HEK293 (cell line): ENCODE results near the gene CHRM5.
"Not testable (repeated sequence)": the region's sequence is repeated elsewhere in the genome, so short reads cannot be mapped to it uniquely, and the experiment has no call there.

Experiments used
- CTCF ChIA-PET: fragments of 350-600 bp; formaldehyde crosslinking; extraction: SDS; loops from one replicate; lab custom pipeline; 2021; ENCODE audit warnings: antibody characterized with exemption; lab: Yijun Ruan, JAX
- POLR2A ChIA-PET: fragments of 300-600 bp; formaldehyde crosslinking; extraction: SDS; loops from one replicate; lab custom pipeline; 2020; ENCODE audit warnings: antibody characterized with exemption, inconsistent platforms; lab: Yijun Ruan, JAX
- H3K27ac ChIP-seq: fragments of 200-500 bp; sonication (Bioruptor generic); 2 replicates; pipeline ENCODE4 v1.5.1; 2014; ENCODE audit warnings: low read depth, low read length, control low read depth, inconsistent platforms; ENCODE audit errors: extremely low read depth
- H3K36me3 ChIP-seq, 2 experiments: fragments of 200-500 bp in 1 of 2; sonication (Bioruptor generic) in 1 of 2; 1 replicate in 1 of 2; 2 replicates in 1 of 2; pipeline ENCODE4 v1.5.1; 2014 to 2017; ENCODE audit warnings: inconsistent platforms in 2 of 2, low read length in 2 of 2; ENCODE audit not compliant: control insufficient read depth in 2 of 2, insufficient read depth in 1 of 2
- H3K4me1 ChIP-seq: fragments of 200-500 bp; sonication (Bioruptor generic); 2 replicates; pipeline ENCODE4 v1.5.1; 2014; ENCODE audit warnings: mild to moderate bottlenecking, low read length, inconsistent platforms; ENCODE audit not compliant: control insufficient read depth, insufficient read depth
- H3K4me3 ChIP-seq: 2 replicates; pipeline ENCODE4 v1.5.1; 2011; ENCODE audit warnings: low read depth, mild to moderate bottlenecking, control low read depth, low read length, moderate library complexity
- H3K9me3 ChIP-seq: fragments of 200-500 bp; sonication (Bioruptor generic); 2 replicates; pipeline ENCODE4 v1.5.1; 2014; ENCODE audit warnings: low read depth, low read length, inconsistent platforms; ENCODE audit not compliant: control insufficient read depth, insufficient read depth
- KLF1 ChIP-seq: fragments of 450-650 bp; formaldehyde crosslinking; IDR thresholded peaks from 2 replicates; pipeline ENCODE4 v1.5.1; 2016; ENCODE audit warnings: missing biosample characterization, missing genetic modification characterization
- PRDM1 ChIP-seq: fragments of 450-650 bp; formaldehyde crosslinking; IDR thresholded peaks from 2 replicates; pipeline ENCODE4; 2016; ENCODE audit warnings: missing biosample characterization, missing genetic modification characterization
- PRDM4 ChIP-seq: fragments of 450-650 bp; formaldehyde crosslinking; IDR thresholded peaks from 2 replicates; pipeline ENCODE4 v1.5.1; 2017; ENCODE audit warnings: missing biosample characterization, missing genetic modification characterization
- REPIN1 ChIP-seq: fragments of 450-650 bp; formaldehyde crosslinking; IDR thresholded peaks from 2 replicates; pipeline ENCODE4 v1.5.1; 2017; ENCODE audit warnings: missing biosample characterization, missing genetic modification characterization, low read depth
- YY1 ChIP-seq: fragments of 450-650 bp; formaldehyde crosslinking; IDR thresholded peaks from 2 replicates; pipeline ENCODE4 v1.5.1; 2018; ENCODE audit warnings: missing biosample characterization, missing genetic modification characterization
- ZBTB20 ChIP-seq: fragments of 450-650 bp; formaldehyde crosslinking; IDR thresholded peaks from 2 replicates; pipeline ENCODE4 v1.5.1; 2016; ENCODE audit warnings: missing biosample characterization, missing genetic modification characterization
- ZFHX2 ChIP-seq: fragments of 450-650 bp; formaldehyde crosslinking; conservative IDR thresholded peaks from 2 replicates; pipeline ENCODE4 v1.5.1; 2016; ENCODE audit warnings: missing biosample characterization, missing genetic modification characterization
- ZFP3 ChIP-seq: fragments of 450-650 bp; formaldehyde crosslinking; IDR thresholded peaks from 2 replicates; pipeline ENCODE4 v1.5.1; 2016; ENCODE audit warnings: low read depth, missing biosample characterization, missing genetic modification characterization
- ZIC2 ChIP-seq: fragments of 450-650 bp; formaldehyde crosslinking; IDR thresholded peaks from 2 replicates; pipeline ENCODE4 v1.5.1; 2016; ENCODE audit warnings: missing biosample characterization, missing genetic modification characterization
- ZNF184 ChIP-seq: fragments of 450-650 bp; IDR thresholded peaks from 2 replicates; pipeline ENCODE4 v1.5.1; 2018; ENCODE audit warnings: missing biosample characterization, mild to moderate bottlenecking, missing genetic modification characterization
- ZNF239 ChIP-seq: fragments of 450-650 bp; formaldehyde crosslinking; IDR thresholded peaks from 2 replicates; pipeline ENCODE4 v1.5.1; 2016; ENCODE audit warnings: missing biosample characterization, missing genetic modification characterization
- ZNF354C ChIP-seq: fragments of 450-650 bp; formaldehyde crosslinking; IDR thresholded peaks from 2 replicates; pipeline ENCODE4 v1.5.1; 2016; ENCODE audit warnings: missing biosample characterization, missing genetic modification characterization, low read depth, borderline replicate concordance
- ZNF664 ChIP-seq: fragments of 450-650 bp; formaldehyde crosslinking; IDR thresholded peaks from 2 replicates; pipeline ENCODE4 v1.5.1; 2016; ENCODE audit warnings: missing biosample characterization, missing genetic modification characterization
- ZNF768 ChIP-seq: fragments of 450-650 bp; formaldehyde crosslinking; IDR thresholded peaks from 2 replicates; pipeline ENCODE4 v1.5.1; 2018; ENCODE audit warnings: missing biosample characterization, mild to moderate bottlenecking, missing genetic modification characterization
- ZNF785 ChIP-seq: fragments of 450-650 bp; formaldehyde crosslinking; IDR thresholded peaks from 2 replicates; pipeline ENCODE4 v1.5.1; 2016; ENCODE audit warnings: missing biosample characterization, missing genetic modification characterization
- TF ChIP-seq, protein P1 (sequence below): fragments of 450-650 bp; formaldehyde crosslinking; IDR thresholded peaks from 2 replicates; pipeline ENCODE4 v1.5.1; 2016; ENCODE audit warnings: missing biosample characterization, missing genetic modification characterization
- TF ChIP-seq, protein P2 (sequence below): fragments of 450-650 bp; IDR thresholded peaks from 2 replicates; pipeline ENCODE4 v1.5.1; 2018; ENCODE audit warnings: missing biosample characterization, mild to moderate bottlenecking, missing genetic modification characterization

CHRM5 gene

GRCh38 chr15:34018021-34018645 is 49.8 kb downstream of the CHRM5 start (continued):
- TF ChIP-seq YY1 (tag by site-specific recombination) (no peak), ZFHX2 (tag by site-specific recombination) (no peak), ZIC2 (no peak), REPIN1 (tag by site-specific recombination) (no peak), ZNF239 (tag by site-specific recombination) (no peak), ZBTB20 (tag by site-specific recombination) (no peak)

DNA sequence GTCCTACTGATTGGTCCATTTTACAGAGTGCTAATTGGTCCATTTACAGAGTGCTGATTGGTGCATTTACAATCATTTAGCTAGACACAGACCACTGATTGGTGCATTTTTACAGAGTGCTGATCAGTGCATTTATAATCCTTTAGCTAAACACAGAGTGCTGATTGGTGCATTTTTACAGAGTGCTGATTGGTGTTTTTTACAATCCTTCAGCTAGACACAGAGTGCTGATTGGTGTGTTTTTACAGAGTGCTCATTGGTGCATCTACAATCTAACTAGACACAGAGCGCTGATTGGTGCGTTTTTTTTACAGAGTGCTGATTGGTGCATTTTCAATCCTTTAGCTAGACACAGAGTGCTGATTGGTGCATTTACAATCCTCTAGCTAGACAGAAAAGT is 50.4 kb downstream of the CHRM5 start:
- CTCF ChIA-PET, H3K9me3 ChIP-seq, H3K36me3 ChIP-seq, H3K4me1 ChIP-seq, H3K27ac ChIP-seq, H3K4me3 ChIP-seq, POLR2A ChIA-PET: not testable (repeated sequence)

GRCh38 chr15:34019369-34019990 is 51.2 kb downstream of the CHRM5 start:
- TF ChIP-seq, protein P1, sequence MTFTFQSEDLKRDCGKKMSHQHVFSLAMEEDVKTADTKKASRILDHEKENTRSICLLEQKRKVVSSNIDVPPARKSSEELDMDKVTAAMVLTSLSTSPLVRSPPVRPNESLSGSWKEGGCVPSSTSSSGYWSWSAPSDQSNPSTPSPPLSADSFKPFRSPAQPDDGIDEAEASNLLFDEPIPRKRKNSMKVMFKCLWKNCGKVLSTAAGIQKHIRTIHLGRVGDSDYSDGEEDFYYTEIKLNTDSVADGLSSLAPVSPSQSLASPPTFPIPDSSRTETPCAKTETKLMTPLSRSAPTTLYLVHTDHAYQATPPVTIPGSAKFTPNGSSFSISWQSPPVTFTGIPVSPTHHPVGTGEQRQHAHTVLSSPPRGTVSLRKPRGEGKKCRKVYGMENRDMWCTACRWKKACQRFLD (tag by site-specific recombination) = no peak
- TF ChIP-seq PRDM1 (tag by site-specific recombination) (no peak), PRDM4 (tag by site-specific recombination) (no peak), ZNF184 (no peak), ZNF785 (no peak), ZNF664 (tag by site-specific recombination) (no peak), ZNF354C (tag by site-specific recombination) (no peak), ZNF768 (tag by site-specific recombination) (no peak), KLF1 (no peak), ZFP3 (tag by site-specific recombination) (no peak)
- TF ChIP-seq, protein P2, sequence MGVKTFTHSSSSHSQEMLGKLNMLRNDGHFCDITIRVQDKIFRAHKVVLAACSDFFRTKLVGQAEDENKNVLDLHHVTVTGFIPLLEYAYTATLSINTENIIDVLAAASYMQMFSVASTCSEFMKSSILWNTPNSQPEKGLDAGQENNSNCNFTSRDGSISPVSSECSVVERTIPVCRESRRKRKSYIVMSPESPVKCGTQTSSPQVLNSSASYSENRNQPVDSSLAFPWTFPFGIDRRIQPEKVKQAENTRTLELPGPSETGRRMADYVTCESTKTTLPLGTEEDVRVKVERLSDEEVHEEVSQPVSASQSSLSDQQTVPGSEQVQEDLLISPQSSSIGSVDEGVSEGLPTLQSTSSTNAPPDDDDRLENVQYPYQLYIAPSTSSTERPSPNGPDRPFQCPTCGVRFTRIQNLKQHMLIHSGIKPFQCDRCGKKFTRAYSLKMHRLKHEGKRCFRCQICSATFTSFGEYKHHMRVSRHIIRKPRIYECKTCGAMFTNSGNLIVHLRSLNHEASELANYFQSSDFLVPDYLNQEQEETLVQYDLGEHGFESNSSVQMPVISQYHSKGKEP (tag by site-specific recombination) = no peak
- H3K4me1 ChIP-seq = no peaks in the 10 kb centered on the region
- ChIA-PET POLR2A (no interaction called here), CTCF (no interaction called here)
- H3K36me3 ChIP-seq = no peaks in the 10 kb centered on the region
- no peak overlapping the region for H3K27ac ChIP-seq
- no peak overlapping the region for H3K4me3 ChIP-seq
- no peaks in the 10 kb centered on the region for H3K9me3 ChIP-seq
